A549 (cell line): ENCODE measurements around the gene PPL.

ENCODE experiments used
- EHMT2 ChIP-seq: fragments of 200-600 bp; sonication (generic); IDR thresholded peaks from 2 replicates; pipeline ENCODE4 v1.6.1; 2016; ENCODE audit warnings: antibody characterized with exemption, low read depth, mild to moderate bottlenecking, moderate library complexity
- FOSB ChIP-seq: fragments of 250-450 bp; sonication (Bioruptor Pico); IDR thresholded peaks from 2 replicates; pipeline ENCODE4 v1.5.0; 2020; ENCODE audit warnings: mild to moderate bottlenecking, moderate library complexity
- GATA3 ChIP-seq: IDR thresholded peaks from 2 replicates; pipeline ENCODE4 v1.6.1; 2012; ENCODE audit warnings: borderline replicate concordance
- JUNB ChIP-seq: fragments of >200 bp; sonication (Bioruptor Twin); formaldehyde crosslinking; IDR thresholded peaks from 2 replicates; pipeline ENCODE4 v1.6.1; 2016
- MAX ChIP-seq: IDR thresholded peaks from 2 replicates; pipeline ENCODE4 v1.6.1; 2012

- TF ChIP-seq EHMT2 (no peak), FOSB (CRISPR knock-in tag) (no peak), MAX (no peak), JUNB (no peak), GATA3 (no peak)
Measured at GRCh38 chr16:4970010-4970409, 33.1 kb upstream of the PPL start.
